Measurements from ENCODE around the gene PLXNA4. TPM values are rescaled to one million over a fixed set of nuclear protein-coding genes. Genes with fewer than 3 reads are reported as not detected.

The PLXNA4 gene
- total and polyA plus RNA-seq, 9 of the 15 experiments (the other 6 are each of a cell fraction or from before 2014, with no cell fraction given), result under 0.01 to 0.09 TPM; not detected in 7

DNA sequence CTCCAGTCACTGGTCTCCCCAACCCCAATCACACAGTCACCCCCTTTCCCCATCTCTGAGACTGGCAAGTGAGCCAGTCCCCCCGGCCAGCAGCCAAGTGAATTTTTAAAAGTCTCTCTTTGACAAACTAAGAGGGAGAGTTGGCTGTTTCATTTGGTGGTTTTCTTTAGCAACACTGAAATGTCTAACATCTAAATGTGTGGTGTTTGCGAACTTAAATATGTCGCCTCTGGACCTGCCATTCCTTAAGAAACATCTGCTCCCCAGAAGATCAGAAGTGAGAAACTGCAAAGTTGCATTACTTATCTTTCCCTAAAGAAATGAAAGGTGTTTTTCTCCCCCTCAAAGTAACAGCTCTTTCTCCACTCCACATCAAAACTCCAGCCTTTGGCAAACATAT is 34.7 kb upstream of the PLXNA4 start:
- in situ Hi-C loops (cut with MboI), result no loop called here
- no peak overlapping the region for H3K4me2 ChIP-seq (ENCODE audit: insufficient read depth, low read length)
- POLR2A ChIA-PET, result no interaction called here
- WGBS (ENCODE audit: insufficient coverage, low coverage, missing lambda C conversion rate), result 0% methylated on average over 3 of the region's 3 CpGs
- no TSS peak for BruUV-seq (replicated peaks)
- peaks cover 23 to 34% of the 10 kb centered on the region in 2 experiments for H3K27me3 ChIP-seq (ENCODE audit: control insufficient read depth in 2 of 2, insufficient read depth in 2 of 2, low read length in 2 of 2)
- intact Hi-C loops (cut with micrococcal nuclease), result no loop called here
- DNase-seq (ENCODE audit: extremely low read depth in 1 of 4, low spot score in 3 of 4), result no peak
- no peak overlapping the region for H3K4me3 ChIP-seq
- ATAC-seq, result no peak
- H3K4me1 ChIP-seq (replicated peaks in 1 of 2; ENCODE audit: control insufficient read depth in 2 of 2, insufficient read depth in 2 of 2, low read length in 2 of 2), result peaks cover 0 to 4% of the 10 kb centered on the region in 2 experiments; a peak in 1 of 5 replicates
- no peaks in the 10 kb centered on the region for H3K36me3 ChIP-seq (ENCODE audit: control insufficient read depth, insufficient read depth, low read length)
- no peaks in the 10 kb centered on the region for H3K9me1 ChIP-seq (ENCODE audit: control insufficient read depth, insufficient read depth, low read length)
- CTCF ChIA-PET (ENCODE audit: low intra/inter-chr PET ratio), result no interaction called here
- H3K27ac ChIP-seq (ENCODE audit: extremely low read depth, low read depth, low read length), result no peak overlapping the region
- no peak for FAIRE-seq
- no peak overlapping the region for H2AFZ ChIP-seq (ENCODE audit: low read depth, low read length)
- no peaks in the 10 kb centered on the region for H3K9me3 ChIP-seq (replicated peaks; ENCODE audit: control insufficient read depth, insufficient read depth, low read depth, low read length)
- H3K9ac ChIP-seq (ENCODE audit: insufficient read depth in 1 of 2, low read depth in 2 of 2, low read length in 2 of 2), result no peak overlapping the region
- H3K79me2 ChIP-seq (ENCODE audit: control insufficient read depth, insufficient read depth, low read length), result no peaks in the 10 kb centered on the region
- H4K20me1 ChIP-seq (replicated peaks; ENCODE audit: control insufficient read depth, insufficient read depth, low read length), result 0 out of 2 replicates have a peak, but pooled peaks cover 4% of the 10 kb centered on the region
- TF ChIP-seq TOE1 (IDR thresholded peaks at IDR 0.05; ENCODE audit: borderline replicate concordance) (no peak), TOE1 (CRISPR knock-in tag; IDR thresholded peaks at IDR 0.05; ENCODE audit: borderline replicate concordance, low read depth) (no peak), PKNOX1 (IDR thresholded peaks at IDR 0.05) (no peak), BCL6 (CRISPR knock-in tag; IDR thresholded peaks at IDR 0.05) (no peak), BMI1 (IDR thresholded peaks at IDR 0.05; ENCODE audit: low read length) (no peak), SAP30 (IDR thresholded peaks at IDR 0.05; ENCODE audit: borderline replicate concordance, insufficient read depth, low read depth, low read length, poor library complexity, severe bottlenecking) (no peak)
- TF ChIP-seq, protein P1, sequence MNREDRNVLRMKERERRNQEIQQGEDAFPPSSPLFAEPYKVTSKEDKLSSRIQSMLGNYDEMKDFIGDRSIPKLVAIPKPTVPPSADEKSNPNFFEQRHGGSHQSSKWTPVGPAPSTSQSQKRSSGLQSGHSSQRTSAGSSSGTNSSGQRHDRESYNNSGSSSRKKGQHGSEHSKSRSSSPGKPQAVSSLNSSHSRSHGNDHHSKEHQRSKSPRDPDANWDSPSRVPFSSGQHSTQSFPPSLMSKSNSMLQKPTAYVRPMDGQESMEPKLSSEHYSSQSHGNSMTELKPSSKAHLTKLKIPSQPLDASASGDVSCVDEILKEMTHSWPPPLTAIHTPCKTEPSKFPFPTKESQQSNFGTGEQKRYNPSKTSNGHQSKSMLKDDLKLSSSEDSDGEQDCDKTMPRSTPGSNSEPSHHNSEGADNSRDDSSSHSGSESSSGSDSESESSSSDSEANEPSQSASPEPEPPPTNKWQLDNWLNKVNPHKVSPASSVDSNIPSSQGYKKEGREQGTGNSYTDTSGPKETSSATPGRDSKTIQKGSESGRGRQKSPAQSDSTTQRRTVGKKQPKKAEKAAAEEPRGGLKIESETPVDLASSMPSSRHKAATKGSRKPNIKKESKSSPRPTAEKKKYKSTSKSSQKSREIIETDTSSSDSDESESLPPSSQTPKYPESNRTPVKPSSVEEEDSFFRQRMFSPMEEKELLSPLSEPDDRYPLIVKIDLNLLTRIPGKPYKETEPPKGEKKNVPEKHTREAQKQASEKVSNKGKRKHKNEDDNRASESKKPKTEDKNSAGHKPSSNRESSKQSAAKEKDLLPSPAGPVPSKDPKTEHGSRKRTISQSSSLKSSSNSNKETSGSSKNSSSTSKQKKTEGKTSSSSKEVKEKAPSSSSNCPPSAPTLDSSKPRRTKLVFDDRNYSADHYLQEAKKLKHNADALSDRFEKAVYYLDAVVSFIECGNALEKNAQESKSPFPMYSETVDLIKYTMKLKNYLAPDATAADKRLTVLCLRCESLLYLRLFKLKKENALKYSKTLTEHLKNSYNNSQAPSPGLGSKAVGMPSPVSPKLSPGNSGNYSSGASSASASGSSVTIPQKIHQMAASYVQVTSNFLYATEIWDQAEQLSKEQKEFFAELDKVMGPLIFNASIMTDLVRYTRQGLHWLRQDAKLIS (CRISPR knock-in tag; IDR thresholded peaks at IDR 0.05), result no peak
- TF ChIP-seq, protein P2, sequence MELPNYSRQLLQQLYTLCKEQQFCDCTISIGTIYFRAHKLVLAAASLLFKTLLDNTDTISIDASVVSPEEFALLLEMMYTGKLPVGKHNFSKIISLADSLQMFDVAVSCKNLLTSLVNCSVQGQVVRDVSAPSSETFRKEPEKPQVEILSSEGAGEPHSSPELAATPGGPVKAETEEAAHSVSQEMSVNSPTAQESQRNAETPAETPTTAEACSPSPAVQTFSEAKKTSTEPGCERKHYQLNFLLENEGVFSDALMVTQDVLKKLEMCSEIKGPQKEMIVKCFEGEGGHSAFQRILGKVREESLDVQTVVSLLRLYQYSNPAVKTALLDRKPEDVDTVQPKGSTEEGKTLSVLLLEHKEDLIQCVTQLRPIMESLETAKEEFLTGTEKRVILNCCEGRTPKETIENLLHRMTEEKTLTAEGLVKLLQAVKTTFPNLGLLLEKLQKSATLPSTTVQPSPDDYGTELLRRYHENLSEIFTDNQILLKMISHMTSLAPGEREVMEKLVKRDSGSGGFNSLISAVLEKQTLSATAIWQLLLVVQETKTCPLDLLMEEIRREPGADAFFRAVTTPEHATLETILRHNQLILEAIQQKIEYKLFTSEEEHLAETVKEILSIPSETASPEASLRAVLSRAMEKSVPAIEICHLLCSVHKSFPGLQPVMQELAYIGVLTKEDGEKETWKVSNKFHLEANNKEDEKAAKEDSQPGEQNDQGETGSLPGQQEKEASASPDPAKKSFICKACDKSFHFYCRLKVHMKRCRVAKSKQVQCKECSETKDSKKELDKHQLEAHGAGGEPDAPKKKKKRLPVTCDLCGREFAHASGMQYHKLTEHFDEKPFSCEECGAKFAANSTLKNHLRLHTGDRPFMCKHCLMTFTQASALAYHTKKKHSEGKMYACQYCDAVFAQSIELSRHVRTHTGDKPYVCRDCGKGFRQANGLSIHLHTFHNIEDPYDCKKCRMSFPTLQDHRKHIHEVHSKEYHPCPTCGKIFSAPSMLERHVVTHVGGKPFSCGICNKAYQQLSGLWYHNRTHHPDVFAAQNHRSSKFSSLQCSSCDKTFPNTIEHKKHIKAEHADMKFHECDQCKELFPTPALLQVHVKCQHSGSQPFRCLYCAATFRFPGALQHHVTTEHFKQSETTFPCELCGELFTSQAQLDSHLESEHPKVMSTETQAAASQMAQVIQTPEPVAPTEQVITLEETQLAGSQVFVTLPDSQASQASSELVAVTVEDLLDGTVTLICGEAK (IDR thresholded peaks at IDR 0.05), result no peak
- TF ChIP-seq, protein P2 (CRISPR knock-in tag; IDR thresholded peaks at IDR 0.05), result no peak
